KOPT-K1 (cell line): ENCODE results near the gene PAAF1.
A peak's percentile ranks its signal among the peaks of the same experiment; 100 is the strongest.

ENCODE experiments used
- H3K27ac ChIP-seq: fragments of 200-600 bp; sonication (generic); 2 replicates; pipeline ENCODE4 v1.5.1; 2016; ENCODE audit warnings: antibody characterized with exemption, mild to moderate bottlenecking, low read depth, low read length; ENCODE audit not compliant: poor library complexity, severe bottlenecking
- H3K36me3 ChIP-seq: fragments of 200-600 bp; sonication (generic); 2 replicates; pipeline ENCODE4 v1.5.1; 2017; ENCODE audit warnings: antibody characterized with exemption, mild to moderate bottlenecking, low read length, moderate library complexity; ENCODE audit not compliant: insufficient read depth
- H3K9me3 ChIP-seq: fragments of 200-600 bp; sonication (generic); 2 replicates; pipeline ENCODE4 v1.5.1; 2017; ENCODE audit warnings: antibody characterized with exemption, low read length, mild to moderate bottlenecking; ENCODE audit not compliant: insufficient read depth, poor library complexity, severe bottlenecking

Gene PAAF1, protein sequence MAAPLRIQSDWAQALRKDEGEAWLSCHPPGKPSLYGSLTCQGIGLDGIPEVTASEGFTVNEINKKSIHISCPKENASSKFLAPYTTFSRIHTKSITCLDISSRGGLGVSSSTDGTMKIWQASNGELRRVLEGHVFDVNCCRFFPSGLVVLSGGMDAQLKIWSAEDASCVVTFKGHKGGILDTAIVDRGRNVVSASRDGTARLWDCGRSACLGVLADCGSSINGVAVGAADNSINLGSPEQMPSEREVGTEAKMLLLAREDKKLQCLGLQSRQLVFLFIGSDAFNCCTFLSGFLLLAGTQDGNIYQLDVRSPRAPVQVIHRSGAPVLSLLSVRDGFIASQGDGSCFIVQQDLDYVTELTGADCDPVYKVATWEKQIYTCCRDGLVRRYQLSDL

DNA sequence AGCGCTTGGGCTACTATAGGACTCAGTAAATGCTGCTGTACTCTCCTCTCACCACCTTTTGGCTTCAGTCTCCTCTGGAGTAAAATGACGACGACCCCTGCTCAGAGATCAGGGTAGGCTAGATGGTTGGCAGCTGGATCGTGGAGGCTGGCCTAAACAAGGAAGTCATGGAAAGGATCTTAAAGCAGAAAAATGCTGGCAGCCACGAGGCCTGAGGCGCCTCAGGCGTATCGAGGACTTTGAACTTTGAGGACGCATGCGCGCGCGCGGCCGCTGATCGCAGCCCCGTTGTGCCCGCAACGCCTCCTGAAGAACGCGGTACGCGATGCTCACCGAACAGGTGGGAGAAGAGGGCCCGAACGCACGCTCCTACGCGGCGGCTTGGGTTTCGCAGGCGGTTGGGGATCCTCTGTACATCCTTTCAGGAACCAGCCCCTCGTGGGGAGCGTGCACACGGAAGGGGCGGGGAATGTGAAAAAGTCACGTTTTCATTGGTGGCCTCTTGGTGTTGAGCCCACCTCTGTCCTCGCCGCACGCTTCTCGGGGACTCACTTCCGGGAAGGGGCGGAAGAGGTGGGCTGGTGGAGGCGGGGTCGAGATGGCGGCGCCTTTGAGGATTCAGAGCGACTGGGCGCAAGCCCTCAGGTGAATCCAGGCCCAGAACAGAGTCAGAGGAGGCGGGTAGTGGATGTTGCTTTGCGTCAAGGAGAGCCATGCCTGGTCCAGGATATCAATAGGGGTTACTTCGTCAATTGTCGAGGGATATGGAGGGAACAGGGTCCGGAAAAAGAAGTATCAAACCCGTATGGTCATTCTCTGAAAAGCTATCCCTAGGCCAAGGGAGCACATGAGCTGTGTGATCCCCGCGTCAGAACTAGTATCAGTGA is at the start of gene PAAF1, which contains the start of gene COA4:
Gene PAAF1 (plus strand): TSS at position 576 of the 887 bp plus-strand sequence. CDS start 23 bp downstream, at position 599.
Gene COA4 (minus strand): TSS at position 423 of the 887 bp plus-strand sequence. CDS start 3,468 bp downstream, outside the sequence.
- H3K27ac ChIP-seq = peak within 1 kb of the TSS; percentile 76
- H3K9me3 ChIP-seq = no peaks in the 10 kb centered on the region
- peaks cover 37% of the 10 kb centered on the region for H3K36me3 ChIP-seq

DNA sequence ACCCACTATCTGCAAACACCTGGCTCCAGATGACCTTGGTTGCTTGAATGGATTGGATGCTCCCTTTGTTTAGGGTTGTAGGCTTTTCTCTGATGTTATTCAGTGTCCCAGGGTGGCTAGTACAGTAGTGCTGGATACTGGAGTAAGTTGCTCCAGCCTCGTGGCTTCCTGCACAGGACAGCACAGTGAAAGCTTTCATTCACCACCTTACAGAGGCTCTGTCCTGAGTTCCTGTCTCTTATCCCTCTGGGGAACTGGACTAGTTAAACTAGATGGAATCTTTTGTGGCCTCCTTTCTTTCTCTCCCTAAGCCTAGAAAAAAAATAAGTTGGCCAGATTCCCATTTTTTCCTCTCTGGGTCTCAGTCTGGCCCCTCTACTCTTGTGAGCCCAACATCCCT is 46.5 kb upstream of the PAAF1 start:
- no peak overlapping the region for H3K27ac ChIP-seq
- no peaks in the 10 kb centered on the region for H3K9me3 ChIP-seq
- peaks cover 80% of the 10 kb centered on the region for H3K36me3 ChIP-seq

DNA sequence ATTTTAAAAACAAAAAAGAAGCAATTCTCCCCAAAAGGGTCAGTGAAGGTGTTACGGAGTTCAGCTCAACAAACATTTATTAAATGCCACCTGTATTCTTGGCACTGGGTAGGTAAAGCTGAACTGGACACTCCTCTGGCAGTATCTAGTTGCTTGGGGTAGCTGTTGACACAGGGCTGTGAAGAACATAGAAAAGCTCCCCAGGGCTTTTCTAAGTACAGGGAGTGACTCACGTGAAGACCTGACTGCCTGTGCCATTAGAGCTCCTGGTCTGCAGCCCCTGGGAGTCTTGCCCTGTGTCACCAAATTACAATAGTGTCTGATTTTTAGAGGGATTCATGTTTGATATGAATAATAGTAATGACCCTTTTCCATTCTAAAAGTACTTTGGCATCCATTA is 43.7 kb upstream of the PAAF1 start:
- Histone ChIP-seq H3K9me3 (no peaks in the 10 kb centered on the region), H3K27ac (no peak overlapping the region), H3K36me3 (peaks cover 63% of the 10 kb centered on the region)

DNA sequence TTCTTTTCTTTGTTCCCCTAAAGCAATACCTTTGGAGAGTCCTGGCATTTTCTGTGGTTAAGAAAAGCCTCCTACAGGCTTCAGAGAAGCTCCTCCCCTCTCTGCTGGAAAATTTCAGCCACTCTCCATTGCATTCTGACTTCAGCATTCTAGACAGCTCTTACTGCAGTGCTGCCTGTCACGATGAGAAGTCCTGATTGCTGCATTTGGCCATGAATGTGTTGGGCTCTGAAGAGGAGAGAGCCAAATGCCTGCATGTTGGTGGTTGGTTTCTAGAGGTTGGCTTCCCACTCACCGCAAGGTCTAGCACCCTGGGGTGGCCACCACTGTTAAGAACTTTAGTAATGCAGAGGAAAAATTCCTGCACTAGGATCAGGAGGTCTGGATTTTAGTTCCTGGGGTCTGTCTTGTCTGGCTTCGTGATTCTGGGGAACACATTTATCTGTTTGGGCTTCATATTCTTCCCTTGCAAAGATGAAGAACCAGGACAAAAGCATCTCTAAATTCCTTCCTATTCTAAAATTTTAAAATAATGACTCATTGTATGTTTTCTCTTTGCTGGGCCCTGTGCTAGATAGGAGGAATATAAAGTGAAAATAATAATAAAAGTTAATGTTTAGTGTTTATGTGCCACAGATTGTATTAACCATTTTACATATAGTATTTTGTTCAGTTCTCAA is 38.2 kb upstream of the PAAF1 start:
- no peak overlapping the region for H3K27ac ChIP-seq
- peaks cover 37% of the 10 kb centered on the region for H3K36me3 ChIP-seq
- no peaks in the 10 kb centered on the region for H3K9me3 ChIP-seq

DNA sequence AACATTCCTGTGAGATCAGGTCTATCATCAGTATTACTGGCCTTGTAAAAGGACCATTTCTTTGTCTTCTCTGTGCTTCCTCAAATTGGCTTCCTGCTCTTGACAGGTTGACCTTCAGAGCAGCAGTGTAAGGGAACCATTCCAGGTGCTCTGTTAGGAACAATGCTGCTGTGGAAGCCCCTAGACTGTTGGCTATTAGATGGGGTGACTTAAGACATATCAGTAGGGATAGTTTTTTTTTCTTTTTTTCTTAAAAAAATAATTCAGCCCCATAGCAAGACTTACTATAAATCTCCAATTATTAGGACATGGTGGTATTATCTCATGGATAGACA is 37.7 kb upstream of the PAAF1 start:
- Histone ChIP-seq H3K9me3 (no peaks in the 10 kb centered on the region), H3K27ac (no peak overlapping the region), H3K36me3 (peaks cover 38% of the 10 kb centered on the region)

DNA sequence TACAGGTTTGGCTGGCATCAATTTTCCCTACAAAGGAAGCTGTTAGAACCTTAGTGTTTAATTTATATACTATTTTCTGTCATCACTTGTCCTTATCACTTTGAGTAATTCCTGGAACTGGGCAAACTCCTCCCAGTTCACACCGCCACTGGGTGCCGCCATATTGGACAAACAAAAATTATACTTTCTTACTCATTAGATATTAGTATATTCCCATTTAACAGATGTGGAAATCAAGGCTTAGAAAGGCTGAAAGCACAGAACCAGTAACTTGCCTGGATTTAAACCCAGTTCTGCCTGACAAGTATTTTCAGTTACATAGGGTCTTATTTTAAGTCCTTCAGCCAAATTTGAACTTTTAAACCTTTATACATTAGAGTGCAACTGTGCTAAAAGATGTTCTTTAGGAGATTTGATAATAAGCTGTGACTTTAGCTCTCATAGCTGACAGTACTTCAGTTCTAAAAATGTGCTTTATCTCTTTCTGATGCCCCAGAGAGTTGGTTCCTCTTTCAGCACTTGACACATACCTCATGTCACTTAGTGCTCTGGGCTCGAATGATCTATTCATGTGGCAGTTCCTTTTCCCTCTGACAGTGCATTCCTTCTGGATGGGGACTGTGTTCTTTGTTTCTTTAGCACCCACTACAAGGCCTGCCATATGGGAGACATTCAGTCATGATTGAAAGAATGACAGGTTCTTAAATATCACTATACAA is 25.6 kb upstream of the PAAF1 start:
- peaks cover 50% of the 10 kb centered on the region for H3K36me3 ChIP-seq
- no peaks in the 10 kb centered on the region for H3K9me3 ChIP-seq
- no peak overlapping the region for H3K27ac ChIP-seq

DNA sequence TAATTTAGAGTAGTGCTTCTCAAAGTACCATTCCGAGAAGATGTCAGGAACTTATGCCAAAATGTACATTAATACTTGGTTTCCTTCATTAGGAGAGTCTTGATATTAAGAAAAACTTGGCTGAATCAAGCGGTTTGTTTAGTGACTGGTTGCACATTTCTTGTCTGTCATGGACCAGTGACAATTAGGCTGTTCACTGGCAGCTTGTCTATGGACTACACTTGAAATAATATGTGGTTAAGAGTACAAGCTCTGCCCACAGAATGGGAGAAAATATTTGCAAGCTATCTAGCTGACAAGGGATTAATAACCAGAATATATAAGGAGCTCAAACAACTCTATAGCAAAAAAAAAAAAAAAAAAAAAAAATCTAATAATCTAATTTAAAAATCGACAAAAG is 24.8 kb upstream of the PAAF1 start:
- Histone ChIP-seq H3K27ac (no peak overlapping the region), H3K9me3 (no peaks in the 10 kb centered on the region), H3K36me3 (peaks cover 45% of the 10 kb centered on the region; the same call in 1 of the 2 replicates)

DNA sequence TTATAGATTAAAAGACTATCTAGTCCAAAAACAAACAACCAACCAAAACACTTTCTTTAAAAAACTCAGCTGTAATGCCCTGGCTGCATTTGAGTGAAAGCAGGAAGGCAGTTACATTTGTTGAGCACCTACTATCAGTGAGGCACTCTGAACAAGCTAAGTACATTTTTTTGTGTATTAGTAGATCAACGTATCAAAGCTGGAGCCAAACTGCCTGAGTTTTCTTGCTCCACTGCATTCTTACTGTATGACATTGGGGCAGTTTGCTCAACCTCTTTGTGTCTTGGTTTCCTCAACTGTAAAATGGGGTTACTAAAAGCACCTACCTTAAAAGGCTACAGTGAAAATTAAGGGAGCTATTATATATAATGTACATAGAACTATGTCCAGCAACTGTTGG is 22.1 kb upstream of the PAAF1 start:
- Histone ChIP-seq H3K9me3 (no peaks in the 10 kb centered on the region), H3K36me3 (peaks cover 34% of the 10 kb centered on the region; the same call in 1 of the 2 replicates), H3K27ac (no peak overlapping the region)

DNA sequence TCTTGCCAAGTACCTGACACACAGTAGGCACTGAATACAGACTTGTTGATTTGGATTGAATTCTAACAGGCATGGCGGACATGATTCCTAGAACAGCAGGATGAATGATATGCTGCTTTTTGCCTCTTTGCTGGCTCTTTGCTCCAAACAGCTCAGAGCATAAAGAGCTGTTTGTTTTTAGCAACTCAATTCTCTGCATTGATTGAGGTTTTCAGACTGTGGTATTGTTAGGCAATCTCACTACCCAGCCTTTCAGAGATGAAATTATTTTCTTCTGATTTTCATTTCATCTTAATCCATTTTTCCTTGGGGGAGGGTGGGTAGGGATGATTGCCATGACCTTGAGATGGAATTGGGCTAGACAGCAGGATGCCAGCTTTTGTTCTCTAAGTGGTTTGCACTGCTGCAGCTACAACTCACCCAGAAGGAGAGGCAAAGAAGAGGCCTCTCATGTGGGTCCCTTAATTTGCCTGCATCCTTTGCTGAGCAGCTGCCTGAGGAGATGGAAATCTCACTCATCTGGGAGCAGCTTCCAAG is 20.7 kb upstream of the PAAF1 start:
- no peak overlapping the region for H3K27ac ChIP-seq
- no peaks in the 10 kb centered on the region for H3K9me3 ChIP-seq
- peaks cover 41% of the 10 kb centered on the region for H3K36me3 ChIP-seq

DNA sequence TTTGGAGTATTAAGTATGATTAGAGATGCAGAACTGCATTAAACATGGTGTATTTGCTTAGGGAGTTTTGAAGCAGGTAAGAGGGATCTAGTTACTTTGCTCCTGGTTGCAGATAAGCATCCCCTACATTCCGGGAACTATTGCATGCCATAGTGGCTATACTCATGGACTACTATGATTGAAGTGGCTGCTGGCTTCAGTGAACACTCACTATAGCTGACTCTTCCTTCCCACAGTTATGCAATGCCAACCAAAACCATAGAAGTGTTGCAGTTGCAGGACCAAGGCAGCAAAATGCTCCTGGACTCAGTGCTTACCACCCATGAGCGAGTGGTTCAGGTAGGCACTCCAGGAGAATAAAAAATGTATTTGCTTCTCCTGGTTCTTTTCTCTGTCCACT is 17.1 kb upstream of the PAAF1 start:
- Histone ChIP-seq H3K36me3 (peaks cover 54% of the 10 kb centered on the region), H3K9me3 (no peaks in the 10 kb centered on the region), H3K27ac (no peak overlapping the region)

DNA sequence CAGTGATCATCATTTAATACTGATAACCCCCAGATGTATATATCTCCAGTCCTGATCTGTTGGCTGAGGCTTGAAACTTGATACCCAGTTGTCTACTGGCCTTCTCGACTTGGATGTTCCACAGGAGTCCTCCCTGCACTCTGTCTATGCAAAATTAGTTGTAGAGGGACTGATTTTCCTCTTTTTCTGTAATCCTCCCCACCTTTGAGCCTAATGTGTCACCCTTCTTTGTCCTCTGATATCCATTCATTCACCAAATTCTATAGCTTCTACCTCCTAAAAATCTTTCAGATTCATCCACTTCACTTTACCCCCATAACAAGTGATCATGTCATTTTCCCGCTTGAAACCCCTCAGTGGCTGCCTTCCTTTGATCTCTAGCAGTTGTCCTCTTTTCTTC is 16.6 kb upstream of the PAAF1 start:
- peaks cover 56% of the 10 kb centered on the region for H3K36me3 ChIP-seq
- no peak overlapping the region for H3K27ac ChIP-seq
- no peaks in the 10 kb centered on the region for H3K9me3 ChIP-seq

DNA sequence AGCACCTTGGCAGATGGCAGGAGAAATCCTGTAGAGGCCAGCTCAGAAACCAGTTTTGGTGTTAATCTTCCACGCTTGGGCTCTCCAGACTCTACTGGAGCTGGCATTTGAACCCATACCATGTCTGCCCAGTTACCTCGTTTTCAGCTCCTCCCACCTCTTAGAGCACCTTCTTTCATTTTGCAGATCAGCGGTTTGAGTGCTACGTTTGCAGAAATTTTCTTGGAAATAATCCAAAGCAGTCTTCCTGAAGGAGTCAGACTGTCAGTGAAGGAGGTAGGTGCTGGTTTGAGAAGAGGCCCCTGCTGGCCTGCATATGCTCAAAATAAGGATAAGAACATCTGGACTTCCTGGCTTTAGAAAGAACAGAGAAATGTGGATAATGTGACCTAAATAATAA is 13.8 kb upstream of the PAAF1 start:
- Histone ChIP-seq H3K27ac (no peak overlapping the region), H3K36me3 (peaks cover 75% of the 10 kb centered on the region), H3K9me3 (no peaks in the 10 kb centered on the region)

DNA sequence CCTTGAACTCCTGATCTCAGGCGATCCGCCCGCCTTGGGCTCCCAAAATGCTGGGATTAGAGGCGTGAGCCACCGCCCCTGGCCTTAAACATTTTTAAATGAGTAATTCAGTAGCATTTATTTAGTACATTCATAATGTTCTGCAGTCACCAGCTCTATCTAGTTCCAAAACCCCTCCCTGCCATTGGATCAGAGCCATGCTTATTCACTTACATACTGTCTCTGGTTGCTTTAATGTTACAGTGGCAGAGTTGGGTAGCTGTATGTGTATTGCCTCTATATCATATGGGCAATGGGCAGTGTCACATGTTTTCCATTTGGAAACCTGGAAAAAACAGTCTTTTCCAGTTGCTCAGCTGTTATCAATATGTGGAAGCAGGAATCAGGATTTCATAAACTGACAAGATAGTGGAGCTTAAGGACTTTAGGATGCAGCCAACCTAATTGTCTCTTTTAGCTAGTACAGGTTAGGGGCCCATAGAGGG is 10.7 kb upstream of the PAAF1 start:
- H3K9me3 ChIP-seq = no peaks in the 10 kb centered on the region
- H3K27ac ChIP-seq = no peak overlapping the region
- peaks cover 82% of the 10 kb centered on the region for H3K36me3 ChIP-seq

DNA sequence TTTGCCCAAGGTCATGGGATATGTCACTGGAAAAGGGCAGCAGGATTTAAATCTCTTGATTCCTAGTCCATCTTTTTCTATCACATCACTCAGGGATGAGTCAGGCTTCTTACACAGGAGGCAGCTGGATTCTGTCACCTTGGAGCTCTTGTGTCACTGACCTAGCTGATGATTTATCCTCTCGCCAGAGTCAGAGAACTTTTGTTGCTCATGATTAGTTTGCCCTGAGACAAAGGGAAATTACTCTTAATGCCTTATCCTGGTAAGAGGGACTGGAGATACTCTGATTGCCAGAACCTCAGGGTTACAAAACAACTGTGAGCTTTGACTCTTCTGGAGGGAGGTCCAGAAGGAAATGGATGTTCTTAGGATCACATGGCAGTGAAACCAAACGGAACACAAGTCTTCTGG is 10.2 kb upstream of the PAAF1 start:
- H3K9me3 ChIP-seq = no peaks in the 10 kb centered on the region
- peaks cover 82% of the 10 kb centered on the region for H3K36me3 ChIP-seq
- H3K27ac ChIP-seq = no peak overlapping the region
